ENCODE results near the gene HS3ST3A1. TPM values are rescaled to one million over a fixed set of nuclear protein-coding genes. Genes with fewer than 3 reads are reported as not detected.

Gene HS3ST3A1
- total RNA-seq, 2 experiments from 2014 or later = 0.22 to 1.2 TPM

GRCh38 chr17:13541032-13541480 lies 60.7 kb downstream of the HS3ST3A1 start:
- Mint-ChIP-seq H3K4me3 (no peak overlapping the region), H3K4me1 (ENCODE audit: low read depth) (no peaks in the 10 kb centered on the region), H3K36me3 (ENCODE audit: low read depth) (no peaks in the 10 kb centered on the region), H3K27me3 (peaks cover 19% of the 10 kb centered on the region), H3K27ac (no peak overlapping the region), H3K9me3 (no peaks in the 10 kb centered on the region)
- H3K4me1 ChIP-seq (ENCODE audit: insufficient read depth, low read length) = no peaks in the 10 kb centered on the region
- intact Hi-C loops (cut with DNase I, micrococcal nuclease) = no loop called here
- DNase-seq = no peak
- no peaks in the 10 kb centered on the region for H3K36me3 ChIP-seq (ENCODE audit: insufficient read depth, low read length)
- no peak for ATAC-seq (ENCODE audit: poor library complexity)
- CTCF ChIA-PET = no interaction called here
- H3K27ac ChIP-seq (ENCODE audit: low read depth in 1 of 2, low read length in 2 of 2) = no peak overlapping the region
- H3K9me3 ChIP-seq (ENCODE audit: control insufficient read depth in 1 of 2, insufficient read depth in 1 of 2, low read length in 2 of 2) = peaks cover 0 to 4% of the 10 kb centered on the region in 2 experiments
- POLR2A ChIA-PET = no interaction called here
- no peak for TF ChIP-seq CTCF (IDR thresholded peaks at IDR 0.05)
- H3K4me3 ChIP-seq (ENCODE audit: low read length) = no peak overlapping the region
- no peaks in the 10 kb centered on the region for H3K27me3 ChIP-seq (ENCODE audit: control insufficient read depth in 1 of 2, insufficient read depth in 2 of 2, low read length in 2 of 2)

GRCh38 chr17:13540546-13540945 lies 61.2 kb downstream of the HS3ST3A1 start:
- POLR2A ChIA-PET = no interaction called here
- DNase-seq (no peak), ATAC-seq (ENCODE audit: poor library complexity) (no peak)
- H3K4me3 Mint-ChIP-seq = no peak overlapping the region
- H3K27me3 Mint-ChIP-seq = peaks cover 16% of the 10 kb centered on the region
- H3K9me3 Mint-ChIP-seq = no peaks in the 10 kb centered on the region
- intact Hi-C loops (cut with DNase I, micrococcal nuclease) = no loop called here
- H3K27me3 ChIP-seq (ENCODE audit: control insufficient read depth in 1 of 2, insufficient read depth in 2 of 2, low read length in 2 of 2) = no peaks in the 10 kb centered on the region
- no peaks in the 10 kb centered on the region for H3K36me3 Mint-ChIP-seq (ENCODE audit: low read depth)
- CTCF ChIA-PET = no interaction called here
- H3K4me1 ChIP-seq (ENCODE audit: insufficient read depth, low read length) = no peaks in the 10 kb centered on the region
- no peaks in the 10 kb centered on the region for H3K4me1 Mint-ChIP-seq (ENCODE audit: low read depth)
- H3K27ac Mint-ChIP-seq = no peak overlapping the region
- H3K9me3 ChIP-seq (ENCODE audit: control insufficient read depth in 1 of 2, insufficient read depth in 1 of 2, low read length in 2 of 2) = peaks cover 0 to 4% of the 10 kb centered on the region in 2 experiments
- no peak overlapping the region for H3K4me3 ChIP-seq (ENCODE audit: low read length)
- TF ChIP-seq CTCF (IDR thresholded peaks at IDR 0.05) = no peak
- no peaks in the 10 kb centered on the region for H3K36me3 ChIP-seq (ENCODE audit: insufficient read depth, low read length)
- H3K27ac ChIP-seq (ENCODE audit: low read depth in 1 of 2, low read length in 2 of 2) = no peak overlapping the region

GRCh38 chr17:13539421-13539820 lies 62.3 kb downstream of the HS3ST3A1 start:
- DNase-seq (no peak), ATAC-seq (ENCODE audit: poor library complexity) (no peak)
- no peaks in the 10 kb centered on the region for H3K27me3 ChIP-seq (ENCODE audit: control insufficient read depth in 1 of 2, insufficient read depth in 2 of 2, low read length in 2 of 2)
- no peaks in the 10 kb centered on the region for H3K4me1 ChIP-seq (ENCODE audit: insufficient read depth, low read length)
- peaks cover 0 to 8% of the 10 kb centered on the region in 2 experiments for H3K9me3 ChIP-seq (ENCODE audit: control insufficient read depth in 1 of 2, insufficient read depth in 1 of 2, low read length in 2 of 2)
- H3K4me3 Mint-ChIP-seq = no peak overlapping the region
- no peak overlapping the region for H3K4me3 ChIP-seq (ENCODE audit: low read length)
- ChIA-PET POLR2A (no interaction called here), CTCF (interaction anchor here (1.0 kb wide), 1 partner anchor 65 kb away, joined by 4 read pairs; no protein-coding TSS in a partner anchor)
- no peak for TF ChIP-seq CTCF (IDR thresholded peaks at IDR 0.05)
- H3K4me1 Mint-ChIP-seq (ENCODE audit: low read depth) = no peaks in the 10 kb centered on the region
- H3K36me3 ChIP-seq (ENCODE audit: insufficient read depth, low read length) = no peaks in the 10 kb centered on the region
- H3K27ac Mint-ChIP-seq = no peak overlapping the region
- intact Hi-C loops (cut with DNase I, micrococcal nuclease) = no loop called here
- no peak overlapping the region for H3K27ac ChIP-seq (ENCODE audit: low read depth in 1 of 2, low read length in 2 of 2)
- no peaks in the 10 kb centered on the region for H3K9me3 Mint-ChIP-seq
- no peaks in the 10 kb centered on the region for H3K36me3 Mint-ChIP-seq (ENCODE audit: low read depth)
- peaks cover 16% of the 10 kb centered on the region for H3K27me3 Mint-ChIP-seq
